SK-N-SH (cell line): ENCODE measurements around the gene SACM1L. TPM values are rescaled to one million over a fixed set of nuclear protein-coding genes. Genes with fewer than 3 reads are reported as not detected.

Experiments
- CTCF ChIA-PET: fragments of 300-600, 350-600 bp; formaldehyde crosslinking; extraction: SDS; loops from one replicate; lab custom pipeline; 2021; lab: Yijun Ruan, JAX
- POLR2A ChIA-PET: fragments of 350-600 bp; sonication (Branson Sonifier 250); formaldehyde crosslinking; extraction: SDS; loops from one replicate; lab custom pipeline; 2020; ENCODE audit warnings: antibody characterized with exemption, inconsistent platforms; lab: Yijun Ruan, JAX
- DNase-seq: peaks from one replicate; pipeline ENCODE4 v3.0.0; 2012
- H2AFZ ChIP-seq: fragments of 200-600 bp; sonication (generic); 2 replicates; pipeline ENCODE4 v1.8.1; 2016; ENCODE audit warnings: antibody characterized with exemption, mild to moderate bottlenecking, low read depth
- H3F3A ChIP-seq: fragments of 200-600 bp; sonication (generic); replicated peaks from 2 replicates; pipeline ENCODE3; 2016; ENCODE audit warnings: antibody characterized with exemption, mild to moderate bottlenecking; ENCODE audit not compliant: insufficient read depth
- H3K27ac ChIP-seq, 2 experiments: fragments of 200-500 bp in 1 of 2; fragments of 200-600 bp in 1 of 2; sonication (Bioruptor generic) in 1 of 2; sonication (generic), shearing (Covaris generic) in 1 of 2; 2 replicates each; pipeline versions ENCODE4 v1.5.1 to v1.6.1; 2014 to 2016; ENCODE audit warnings: low read depth in 2 of 2, inconsistent platforms in 1 of 2, low read length in 1 of 2, mild to moderate bottlenecking in 1 of 2, mixed read lengths in 1 of 2
- H3K27me3 ChIP-seq: fragments of 200-600 bp; sonication (generic), shearing (Covaris generic); 2 replicates; pipeline ENCODE4 v1.6.1; 2016; ENCODE audit warnings: mixed run types; ENCODE audit not compliant: insufficient read depth
- H3K36me3 ChIP-seq, 2 experiments: fragments of 200-500 bp in 1 of 2; fragments of 200-600 bp in 1 of 2; sonication (Bioruptor generic) in 1 of 2; sonication (generic) in 1 of 2; replicated peaks in 1 of 2; 2 replicates each; pipeline versions ENCODE3 to v1.5.1; 2014 to 2016; ENCODE audit warnings: low read length in 1 of 2, mild to moderate bottlenecking in 1 of 2; ENCODE audit not compliant: insufficient read depth in 2 of 2, control insufficient read depth in 1 of 2
- H3K4me1 ChIP-seq, 2 experiments: fragments of 200-500 bp in 1 of 2; fragments of 200-600 bp in 1 of 2; sonication (Bioruptor generic) in 1 of 2; sonication (generic), shearing (Covaris generic) in 1 of 2; 2 replicates each; pipeline versions ENCODE4 v1.5.1 to v1.6.1; 2014 to 2016; ENCODE audit warnings: low read depth in 1 of 2, low read length in 1 of 2, mixed run types in 1 of 2; ENCODE audit not compliant: insufficient read depth in 2 of 2, control insufficient read depth in 1 of 2
- H3K4me2 ChIP-seq: fragments of 200-600 bp; sonication (generic), shearing (Covaris generic); 2 replicates; pipeline ENCODE4 v1.6.1; 2017; ENCODE audit warnings: mixed run types
- H3K4me3 ChIP-seq, 2 experiments: fragments of 200-500 bp in 1 of 2; fragments of 200-600 bp in 1 of 2; sonication (Bioruptor generic) in 1 of 2; sonication (generic), shearing (Covaris generic) in 1 of 2; 2 replicates each; pipeline versions ENCODE4 v1.5.1 to v1.8.1; 2014 to 2016; ENCODE audit warnings: low read depth in 2 of 2, inconsistent platforms in 1 of 2, low read length in 1 of 2, mild to moderate bottlenecking in 1 of 2, mixed read lengths in 1 of 2, moderate library complexity in 1 of 2
- H3K79me2 ChIP-seq: fragments of 200-600 bp; sonication (generic); 2 replicates; pipeline ENCODE4 v1.8.1; 2017; ENCODE audit warnings: mild to moderate bottlenecking; ENCODE audit not compliant: insufficient read depth
- H3K9ac ChIP-seq: fragments of 200-600 bp; sonication (generic); 2 replicates; pipeline ENCODE4 v1.6.1; 2017; ENCODE audit warnings: mixed run types
- H3K9me2 ChIP-seq: fragments of 200-600 bp; sonication (generic); 2 replicates; pipeline ENCODE4 v1.6.1; 2017; ENCODE audit warnings: mixed run types
- H3K9me3 ChIP-seq: fragments of 200-600 bp; sonication (generic); 2 replicates; pipeline ENCODE4 v1.6.1; 2017; ENCODE audit warnings: mixed run types, mild to moderate bottlenecking, moderate library complexity
- H4K20me1 ChIP-seq: fragments of 200-600 bp; sonication (generic); 2 replicates; pipeline ENCODE4 v1.6.1; 2017; ENCODE audit warnings: mild to moderate bottlenecking, mixed run types; ENCODE audit not compliant: insufficient read depth
- EZH2phosphoT487 ChIP-seq: fragments of 200-600 bp; sonication (generic); IDR thresholded peaks from 2 replicates; pipeline ENCODE4 v1.6.1; 2017; ENCODE audit warnings: low read depth, mixed run types, mild to moderate bottlenecking, antibody characterized with exemption, moderate library complexity, borderline replicate concordance
- FOXM1 ChIP-seq: IDR thresholded peaks from 2 replicates; pipeline ENCODE4 v1.4.0; 2012; ENCODE audit warnings: low read depth, mild to moderate bottlenecking
- GATA2 ChIP-seq: sonication (generic); formaldehyde crosslinking; IDR thresholded peaks from 2 replicates; pipeline ENCODE4 v1.5.0; 2020; ENCODE audit warnings: mild to moderate bottlenecking, missing genetic modification reagents
- JUND ChIP-seq: IDR thresholded peaks from 2 replicates; pipeline ENCODE4 v1.4.0; 2012
- MXI1 ChIP-seq: IDR thresholded peaks from 2 replicates; pipeline ENCODE4 v1.6.1; 2012; ENCODE audit warnings: mild to moderate bottlenecking, low read depth, low read length, improper control_type of control experiment
- NFIC ChIP-seq: IDR thresholded peaks from 2 replicates; pipeline ENCODE4 v1.4.0; 2012; ENCODE audit warnings: borderline replicate concordance
- POLR2AphosphoS5 ChIP-seq: IDR thresholded peaks from 2 replicates; pipeline ENCODE4 v1.6.1; 2012; ENCODE audit warnings: low read depth, low read length
- RAD21 ChIP-seq: IDR thresholded peaks from 2 replicates; pipeline ENCODE4 v1.6.1; 2012; ENCODE audit warnings: mild to moderate bottlenecking, low read length
- SMC3 ChIP-seq: IDR thresholded peaks from 2 replicates; pipeline ENCODE4 v1.6.1; 2012; ENCODE audit warnings: low read depth, low read length, improper control_type of control experiment
- TCF12 ChIP-seq: IDR thresholded peaks from 2 replicates; pipeline ENCODE4 v1.4.0; 2012
- YY1 ChIP-seq: IDR thresholded peaks from 2 replicates; pipeline ENCODE4 v1.4.0; 2012; ENCODE audit warnings: low read depth, mild to moderate bottlenecking
- WGBS: methylation state at CpG from one replicate; pipeline ENCODE4 v1.1.6; 2017; ENCODE audit warnings: low lambda C conversion rate; 5-methylcytosine and 5-hydroxymethylcytosine counted together
- polyA plus RNA-seq, 3 experiments: library from polyadenylated mRNA; depleted of rRNA; stranded (reverse); fragments of >200 nt; gene quantifications; 2 replicates each; pipeline ENCODE4 v1.2.3, GENCODE V29; 2012
- TF ChIP-seq, protein P1 (sequence below): fragments of 150-350 bp; IDR thresholded peaks from 2 replicates; pipeline ENCODE4 v1.6.1; 2016; ENCODE audit warnings: mild to moderate bottlenecking, low read depth, low read length
- TF ChIP-seq, protein P2 (sequence below): IDR thresholded peaks from 2 replicates; pipeline ENCODE4 v1.4.0; 2012; ENCODE audit warnings: low read depth
- TF ChIP-seq, protein P3 (sequence below): fragments of 200-600 bp; sonication (generic); IDR thresholded peaks from 2 replicates; pipeline ENCODE4 v1.6.1; 2017; ENCODE audit warnings: antibody characterized with exemption, mild to moderate bottlenecking, moderate library complexity

Gene SACM1L
- polyA plus RNA-seq, 1 of the 3 experiments (the other 2 are of a cell fraction) = 11.2 TPM

DNA sequence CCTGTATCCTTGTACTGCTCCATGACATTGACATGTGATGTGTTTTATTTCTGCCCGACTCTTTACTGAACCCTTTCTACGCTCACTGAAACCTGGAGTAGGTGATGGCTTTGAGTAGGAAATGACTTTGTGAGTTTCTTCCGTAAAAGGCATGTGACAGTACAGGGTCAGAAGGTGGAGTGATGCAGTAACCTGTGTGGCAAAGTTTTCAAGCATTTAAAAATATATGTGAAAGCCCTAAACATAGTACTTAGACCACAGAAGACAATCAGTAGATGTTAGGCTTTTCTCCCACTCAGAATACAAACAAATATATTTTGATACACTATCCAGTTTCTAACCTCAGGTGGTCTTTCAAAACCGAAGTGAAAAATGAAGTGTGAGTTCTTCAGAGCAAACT lies 31.3 kb upstream of the SACM1L start:
- Histone ChIP-seq H2AFZ (no peak overlapping the region), H3K27me3 (no peaks in the 10 kb centered on the region), H3K27ac (peak overlapping the region in 1 of 2 experiments; percentile 29; a peak in 1 of 4 replicates), H3K9me3 (no peaks in the 10 kb centered on the region), H3K9ac (no peak overlapping the region), H3K4me2 (no peak overlapping the region), H3K36me3 (peaks cover 0 to 7% of the 10 kb centered on the region in 2 experiments), H4K20me1 (no peaks in the 10 kb centered on the region), H3K79me2 (peaks cover 67% of the 10 kb centered on the region), H3K9me2 (no peaks in the 10 kb centered on the region), H3K4me3 (no peak overlapping the region), H3F3A (peaks cover 25% of the 10 kb centered on the region), H3K4me1 (peaks cover 0 to 8% of the 10 kb centered on the region in 2 experiments; a peak in 3 of 4 replicates)
- DNase-seq = no peak
- TF ChIP-seq RAD21 (no peak), POLR2AphosphoS5 (no peak), TCF12 (no peak), FOXM1 (no peak), NFIC (no peak), GATA2 (CRISPR knock-in tag) (no peak), MXI1 (no peak), YY1 (no peak), EZH2phosphoT487 (no peak)
- TF ChIP-seq, protein P1, sequence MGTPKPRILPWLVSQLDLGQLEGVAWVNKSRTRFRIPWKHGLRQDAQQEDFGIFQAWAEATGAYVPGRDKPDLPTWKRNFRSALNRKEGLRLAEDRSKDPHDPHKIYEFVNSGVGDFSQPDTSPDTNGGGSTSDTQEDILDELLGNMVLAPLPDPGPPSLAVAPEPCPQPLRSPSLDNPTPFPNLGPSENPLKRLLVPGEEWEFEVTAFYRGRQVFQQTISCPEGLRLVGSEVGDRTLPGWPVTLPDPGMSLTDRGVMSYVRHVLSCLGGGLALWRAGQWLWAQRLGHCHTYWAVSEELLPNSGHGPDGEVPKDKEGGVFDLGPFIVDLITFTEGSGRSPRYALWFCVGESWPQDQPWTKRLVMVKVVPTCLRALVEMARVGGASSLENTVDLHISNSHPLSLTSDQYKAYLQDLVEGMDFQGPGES = no peak
- TF ChIP-seq, protein P2, sequence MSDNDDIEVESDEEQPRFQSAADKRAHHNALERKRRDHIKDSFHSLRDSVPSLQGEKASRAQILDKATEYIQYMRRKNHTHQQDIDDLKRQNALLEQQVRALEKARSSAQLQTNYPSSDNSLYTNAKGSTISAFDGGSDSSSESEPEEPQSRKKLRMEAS = no peak
- TF ChIP-seq, protein P3, sequence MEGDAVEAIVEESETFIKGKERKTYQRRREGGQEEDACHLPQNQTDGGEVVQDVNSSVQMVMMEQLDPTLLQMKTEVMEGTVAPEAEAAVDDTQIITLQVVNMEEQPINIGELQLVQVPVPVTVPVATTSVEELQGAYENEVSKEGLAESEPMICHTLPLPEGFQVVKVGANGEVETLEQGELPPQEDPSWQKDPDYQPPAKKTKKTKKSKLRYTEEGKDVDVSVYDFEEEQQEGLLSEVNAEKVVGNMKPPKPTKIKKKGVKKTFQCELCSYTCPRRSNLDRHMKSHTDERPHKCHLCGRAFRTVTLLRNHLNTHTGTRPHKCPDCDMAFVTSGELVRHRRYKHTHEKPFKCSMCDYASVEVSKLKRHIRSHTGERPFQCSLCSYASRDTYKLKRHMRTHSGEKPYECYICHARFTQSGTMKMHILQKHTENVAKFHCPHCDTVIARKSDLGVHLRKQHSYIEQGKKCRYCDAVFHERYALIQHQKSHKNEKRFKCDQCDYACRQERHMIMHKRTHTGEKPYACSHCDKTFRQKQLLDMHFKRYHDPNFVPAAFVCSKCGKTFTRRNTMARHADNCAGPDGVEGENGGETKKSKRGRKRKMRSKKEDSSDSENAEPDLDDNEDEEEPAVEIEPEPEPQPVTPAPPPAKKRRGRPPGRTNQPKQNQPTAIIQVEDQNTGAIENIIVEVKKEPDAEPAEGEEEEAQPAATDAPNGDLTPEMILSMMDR = no peak
- ChIA-PET CTCF (interaction anchor here (0.7 to 6.9 kb wide), 11 partner anchors 10 to 624 kb away, joined by 3 to 135 read pairs (median 6); partner anchors contain the start of gene LIMD1), POLR2A (no interaction called here)
- WGBS = 94% methylated on average over 4 of the region's 4 CpGs

DNA sequence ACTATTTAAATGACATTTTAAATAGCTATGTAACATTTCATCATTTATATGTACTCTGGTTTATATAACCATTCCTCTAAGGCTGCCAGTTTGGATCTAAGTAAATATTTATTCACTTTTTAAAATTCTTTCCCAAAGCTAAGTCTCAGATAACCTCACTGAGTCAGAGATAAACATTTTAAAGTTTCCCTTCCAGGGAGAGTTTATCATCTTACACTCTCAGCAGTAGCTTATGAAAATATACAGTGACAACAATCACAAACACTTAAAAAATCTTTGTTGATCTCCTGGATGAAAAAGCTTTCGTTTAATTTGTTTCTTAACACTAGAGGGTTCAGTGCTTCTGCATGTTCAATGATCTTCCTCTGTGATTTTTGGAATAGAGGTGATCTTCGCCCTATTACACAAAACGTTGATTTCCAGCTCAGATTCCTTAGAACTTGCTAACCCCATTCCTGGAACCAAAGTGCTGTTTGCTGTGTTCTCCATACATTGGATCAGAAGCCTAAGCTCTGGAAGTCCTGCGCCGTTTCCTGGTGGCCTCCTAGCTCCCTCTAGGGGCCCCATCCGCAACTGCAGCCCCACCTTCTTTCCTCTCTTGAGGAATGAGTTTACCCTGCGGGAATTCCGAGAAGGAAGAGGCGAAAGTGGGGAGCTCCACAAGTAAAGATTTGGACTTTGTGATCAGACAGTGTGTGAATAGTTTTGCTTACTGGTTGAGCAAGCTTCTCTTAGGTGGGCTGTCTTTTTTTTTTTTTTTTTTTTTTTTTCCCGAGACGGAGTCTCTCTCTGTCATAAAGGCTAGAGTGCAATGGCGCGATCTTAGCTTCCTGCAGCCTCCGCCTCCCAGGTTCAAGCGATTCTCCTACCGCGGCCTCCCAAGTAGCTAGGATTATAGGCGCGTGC lies 29.3 kb upstream of the SACM1L start:
- DNase-seq = peak; percentile 71
- Histone ChIP-seq H3K79me2 (peaks cover 67% of the 10 kb centered on the region), H3K4me3 (no peak overlapping the region), H3K36me3 (peaks cover 0 to 7% of the 10 kb centered on the region in 2 experiments), H3F3A (peaks cover 23% of the 10 kb centered on the region), H3K9me2 (no peaks in the 10 kb centered on the region), H3K27ac (peak overlapping the region in 1 of 2 experiments; percentile 78; a peak in 2 of 4 replicates), H3K4me2 (no peak overlapping the region), H2AFZ (no peak overlapping the region), H4K20me1 (no peaks in the 10 kb centered on the region), H3K4me1 (peaks cover 0 to 15% of the 10 kb centered on the region in 2 experiments; a peak in 2 of 4 replicates), H3K9ac (no peak overlapping the region), H3K9me3 (no peaks in the 10 kb centered on the region), H3K27me3 (no peaks in the 10 kb centered on the region)
- ChIA-PET POLR2A (interaction anchor here (0.7 kb wide), 1 partner anchor 143 kb away, joined by 3 read pairs; no protein-coding TSS in a partner anchor), CTCF (interaction anchor here (0.6 to 5.3 kb wide), 69 partner anchors 9 to 648 kb away, joined by 3 to 100 read pairs (median 4); partner anchors contain the start of genes CXCR6, LIMD1, SACM1L and TMEM158)
- 67% methylated on average over 19 of the region's 19 CpGs for WGBS
- TF ChIP-seq, protein P1 = no peak
- TF ChIP-seq RAD21 = peak; percentile 74
- no peak for TF ChIP-seq JUND
- TF ChIP-seq, protein P3 = peak; percentile 86
- no peak for TF ChIP-seq MXI1
- no peak for TF ChIP-seq FOXM1
- TF ChIP-seq, protein P2 = no peak
- peak; percentile 55 for TF ChIP-seq SMC3
- peak; percentile 42; the same call in 1 of the 2 replicates for TF ChIP-seq TCF12
